HG03175 (cell line): ENCODE measurements around the gene DAGLB.
"Not testable (repeated sequence)": the region's sequence is repeated elsewhere in the genome, so short reads cannot be mapped to it uniquely, and the experiment has no call there.

Source experiments
- ATAC-seq: cut with Tn5 transposase; IDR thresholded peaks from one replicate; pipeline ENCODE4 v1.9.1; 2021; ENCODE audit warnings: mild to moderate bottlenecking, moderate library complexity; ENCODE audit not compliant: unreplicated experiment

DAGLB gene

GRCh38 chr7:6447581-6448199, at the start of gene DAGLB:
DAGLB (minus strand) TSS chr7:6447954; CDS start chr7:6447842, 112 bp downstream.
- ATAC-seq = peak; percentile 88

GRCh38 chr7:6497637-6497905, 49.8 kb upstream of the DAGLB start:
- ATAC-seq = no peak

GRCh38 chr7:6496842-6497636, 49.3 kb upstream of the DAGLB start:
- ATAC-seq = no peak

GRCh38 chr7:6495597-6496262, 48.0 kb upstream of the DAGLB start:
- no peak for ATAC-seq

GRCh38 chr7:6494365-6494764, 46.6 kb upstream of the DAGLB start:
- ATAC-seq = no peak

GRCh38 chr7:6491194-6491593, 43.4 kb upstream of the DAGLB start:
- ATAC-seq = no peak

- no peak for ATAC-seq
Measured at GRCh38 chr7:6489612-6490011, 41.9 kb upstream of the DAGLB start.

- no peak for ATAC-seq
Measured at GRCh38 chr7:6487184-6487545, 39.4 kb upstream of the DAGLB start.

- no peak for ATAC-seq
Measured at GRCh38 chr7:6486438-6487183, 38.9 kb upstream of the DAGLB start.

GRCh38 chr7:6482743-6483119, 35.0 kb upstream of the DAGLB start:
- no peak for ATAC-seq

- no peak for ATAC-seq
Measured at GRCh38 chr7:6482307-6482706, 34.6 kb upstream of the DAGLB start.

- no peak for ATAC-seq
Measured at GRCh38 chr7:6481445-6481844, 33.7 kb upstream of the DAGLB start.

- no peak for ATAC-seq
Measured at GRCh38 chr7:6480323-6480660, 32.5 kb upstream of the DAGLB start.

- ATAC-seq = no peak
Measured at GRCh38 chr7:6479067-6479466, 31.3 kb upstream of the DAGLB start.

- no peak for ATAC-seq
Measured at GRCh38 chr7:6478186-6478585, 30.4 kb upstream of the DAGLB start.

- ATAC-seq = no peak
Measured at GRCh38 chr7:6477318-6477660, 29.5 kb upstream of the DAGLB start.

GRCh38 chr7:6476596-6477317, 29.0 kb upstream of the DAGLB start:
- no peak for ATAC-seq

GRCh38 chr7:6475433-6476186, 27.9 kb upstream of the DAGLB start:
- ATAC-seq = no peak

GRCh38 chr7:6465862-6466261, 18.1 kb upstream of the DAGLB start:
- no peak for ATAC-seq

- not testable (repeated sequence) for ATAC-seq
Measured at GRCh38 chr7:6463609-6464008, 15.9 kb upstream of the DAGLB start.
